ENCODE measurements around the gene KCNE5.
"Not testable (repeated sequence)": the region's sequence is repeated elsewhere in the genome, so short reads cannot be mapped to it uniquely, and the experiment has no call there.

The KCNE5 gene

GRCh38 chrX:109624641-109625616 lies at the start of gene KCNE5:
KCNE5 (minus strand) TSS chrX:109625172; CDS start chrX:109625020, 152 bp downstream.
- in situ Hi-C loops (cut with MboI; ENCODE audit: low sequenced_read_pairs): loop anchor here (25.0 kb wide), 1 partner anchor 138 kb away; the partner anchor contains the start of gene GUCY2F

- in situ Hi-C loops (cut with MboI; ENCODE audit: low sequenced_read_pairs): no loop called here
These were observed 47.3 kb upstream of the KCNE5 start for GRCh38 chrX:109672239-109672638.

GRCh38 chrX:109671170-109671569 lies 46.2 kb upstream of the KCNE5 start:
- in situ Hi-C loops (cut with MboI; ENCODE audit: low sequenced_read_pairs): not testable (repeated sequence)

- in situ Hi-C loops (cut with MboI; ENCODE audit: low sequenced_read_pairs): no loop called here
These were observed 43.0 kb upstream of the KCNE5 start for GRCh38 chrX:109667986-109668385.

GRCh38 chrX:109660435-109661143 lies 35.6 kb upstream of the KCNE5 start:
- in situ Hi-C loops (cut with MboI; ENCODE audit: low sequenced_read_pairs): no loop called here

- in situ Hi-C loops (cut with MboI; ENCODE audit: low sequenced_read_pairs): no loop called here
These were observed 33.4 kb upstream of the KCNE5 start for GRCh38 chrX:109658391-109658790.

GRCh38 chrX:109657364-109657763 lies 32.4 kb upstream of the KCNE5 start:
- in situ Hi-C loops (cut with MboI; ENCODE audit: low sequenced_read_pairs): not testable (repeated sequence)

- in situ Hi-C loops (cut with MboI; ENCODE audit: low sequenced_read_pairs): no loop called here
These were observed 31.8 kb upstream of the KCNE5 start for GRCh38 chrX:109656774-109657173.

- in situ Hi-C loops (cut with MboI; ENCODE audit: low sequenced_read_pairs): no loop called here
These were observed 30.7 kb upstream of the KCNE5 start for GRCh38 chrX:109655502-109656201.

GRCh38 chrX:109654516-109655109 lies 29.6 kb upstream of the KCNE5 start:
- in situ Hi-C loops (cut with MboI; ENCODE audit: low sequenced_read_pairs): no loop called here

- in situ Hi-C loops (cut with MboI; ENCODE audit: low sequenced_read_pairs): loop anchor here (25.0 kb wide), 1 partner anchor 157 kb away; the partner anchor contains the start of gene GUCY2F
These were observed 19.7 kb upstream of the KCNE5 start for GRCh38 chrX:109644671-109645070.

GRCh38 chrX:109643687-109644086 lies 18.7 kb upstream of the KCNE5 start:
- in situ Hi-C loops (cut with MboI; ENCODE audit: low sequenced_read_pairs): loop anchor here (25.0 kb wide), 1 partner anchor 156 kb away; the partner anchor contains the start of gene GUCY2F

- in situ Hi-C loops (cut with MboI; ENCODE audit: low sequenced_read_pairs): loop anchor here (25.0 kb wide), 1 partner anchor 151 kb away; the partner anchor contains the start of gene GUCY2F
These were observed 13.2 kb upstream of the KCNE5 start for GRCh38 chrX:109638158-109638557.

- in situ Hi-C loops (cut with MboI; ENCODE audit: low sequenced_read_pairs): loop anchor here (25.0 kb wide), 1 partner anchor 150 kb away; the partner anchor contains the start of gene GUCY2F
These were observed 12.5 kb upstream of the KCNE5 start for GRCh38 chrX:109637477-109637876.

GRCh38 chrX:109635146-109635545 lies 10.2 kb upstream of the KCNE5 start:
- in situ Hi-C loops (cut with MboI; ENCODE audit: low sequenced_read_pairs): loop anchor here (25.0 kb wide), 1 partner anchor 148 kb away; the partner anchor contains the start of gene GUCY2F

- in situ Hi-C loops (cut with MboI; ENCODE audit: low sequenced_read_pairs): loop anchor here (25.0 kb wide), 1 partner anchor 146 kb away; the partner anchor contains the start of gene GUCY2F
These were observed 8.0 kb upstream of the KCNE5 start for GRCh38 chrX:109632906-109633504.

- in situ Hi-C loops (cut with MboI; ENCODE audit: low sequenced_read_pairs): loop anchor here (25.0 kb wide), 1 partner anchor 142 kb away; the partner anchor contains the start of gene GUCY2F
These were observed 4.3 kb upstream of the KCNE5 start for GRCh38 chrX:109629310-109629709.

- in situ Hi-C loops (cut with MboI; ENCODE audit: low sequenced_read_pairs): loop anchor here (25.0 kb wide), 1 partner anchor 139 kb away; the partner anchor contains the start of gene GUCY2F
These were observed 1.7 kb upstream of the KCNE5 start for GRCh38 chrX:109626637-109627036.

GRCh38 chrX:109623997-109624396 lies 975 bp downstream of the KCNE5 start:
- in situ Hi-C loops (cut with MboI; ENCODE audit: low sequenced_read_pairs): no loop called here

GRCh38 chrX:109622270-109622669 lies 2.7 kb downstream of the KCNE5 start:
- in situ Hi-C loops (cut with MboI; ENCODE audit: low sequenced_read_pairs): no loop called here
